Psoas muscle (tissue), 8 donors: ENCODE results near the gene CLPSL1. TPM values are rescaled to one million over a fixed set of nuclear protein-coding genes. Genes with fewer than 3 reads are reported as not detected.

Experiments
- ATAC-seq, 4 donors: fragments of 200-7000 bp; cut with Tn5 transposase; one replicate each; pipeline ENCODE4 v1.9.1; 2020; ENCODE audit warnings: moderate library complexity in 3 of 4, mild to moderate bottlenecking in 2 of 4
- DNase-seq, 2 donors: peaks; one replicate each; pipeline ENCODE4 v3.0.0-alpha.2; 2020
- H3K27ac ChIP-seq: fragments of 200-600 bp; one replicate; pipeline ENCODE4 v1.8.0; 2022
- H3K27me3 ChIP-seq, 3 donors: fragments of 200-600 bp in 1 of 3; one replicate each; pipeline versions ENCODE4 v1.6.1 to v1.8.0; 2013 to 2022; ENCODE audit warnings: low read length in 2 of 3, mild to moderate bottlenecking in 2 of 3, moderate library complexity in 1 of 3; ENCODE audit not compliant: insufficient read depth in 3 of 3
- H3K36me3 ChIP-seq, 2 donors: fragments of 200-600 bp in 1 of 2; one replicate each; pipeline versions ENCODE4 v1.6.1 to v1.8.0; 2013 to 2022; ENCODE audit warnings: low read depth in 1 of 2, mild to moderate bottlenecking in 1 of 2, moderate library complexity in 1 of 2; ENCODE audit not compliant: insufficient read depth in 1 of 2
- H3K4me1 ChIP-seq: fragments of 200-600 bp; one replicate; pipeline ENCODE4 v1.8.0; 2022
- H3K4me3 ChIP-seq: fragments of 200-600 bp; one replicate; pipeline ENCODE4 v1.8.0; 2022; ENCODE audit warnings: mild to moderate bottlenecking
- H3K9me3 ChIP-seq: fragments of 200-600 bp; one replicate; pipeline ENCODE4 v1.8.0; 2022
- CTCF ChIP-seq: fragments of 200-600 bp; IDR thresholded peaks from one replicate; pipeline ENCODE4 v1.8.0; 2022; ENCODE audit warnings: antibody characterized with exemption
- WGBS, 3 donors: extraction: QIAGEN DNeasy Blood & Tissue Kit; methylation state at CpG; one replicate each; pipeline versions ENCODE4 v1.1.6 to v1.1.7; 2013; 5-methylcytosine and 5-hydroxymethylcytosine counted together
- intact Hi-C, 2 donors: fragments of 100-400 bp; cut with DNase I; formaldehyde crosslinking; loops; one replicate each; pipeline versions ENCODE4 v1.11.0 to v1.14.2; 2022
- polyA plus RNA-seq, 3 donors: library from polyadenylated mRNA; stranded (reverse); fragments of 200-250 nt; gene quantifications; one replicate each; pipeline ENCODE4 v1.2.3, GENCODE V29; 2013
- total RNA-seq, 4 donors: library from RNA; stranded (reverse); fragmentation: NEBNext Ultra II Directional in 2 of 4; extraction: Animal tissue kit (Norgen Biotek cat#: 25700) in 2 of 4; gene quantifications; one replicate each; pipeline versions ENCODE4 v1.2.1 to v1.2.4, GENCODE V29; 2021 to 2023
- donor health status: healthy with polysubstance abuse.
- donor health status: DM: no; HTN: no; CAD: no; lungs with moderate emphysema.
- donor health status: Bipolar disorder and iron deficiency.
- donor health status: healthy.
- donor health status: DM: yes; HTN: yes; CAD: no.
- donor health status: DM: no; HTN: no; CAD: no.
- donor health status: DM: no; HTN: no; CAD: no.
- donor health status: DM: yes; HTN: yes; CAD: no.

The CLPSL1 gene
- total and polyA plus RNA-seq, 7 donors, result not detected

GRCh38 chr6:35782424-35782823 lies 1.6 kb downstream of the CLPSL1 start:
- H3K9me3 ChIP-seq, result no peaks in the 10 kb centered on the region
- peaks cover 0 to 66% (median 20%) of the 10 kb centered on the region in 3 donors for H3K27me3 ChIP-seq
- 38 to 57% (median 48%) methylated on average over 3 of the region's 3 CpGs for WGBS, 3 donors
- TF ChIP-seq CTCF, result no peak
- intact Hi-C loops, result no loop called here
- no peaks in the 10 kb centered on the region for H3K36me3 ChIP-seq
- DNase-seq (no peak), ATAC-seq (no peak)
- H3K4me3 ChIP-seq, result no peak overlapping the region
- no peak overlapping the region for H3K27ac ChIP-seq
- H3K4me1 ChIP-seq, result no peaks in the 10 kb centered on the region

- Histone ChIP-seq H3K4me1 (no peaks in the 10 kb centered on the region), H3K27me3 (peaks cover 0 to 78% (median 22%) of the 10 kb centered on the region in 3 donors), H3K9me3 (no peaks in the 10 kb centered on the region), H3K27ac (no peak overlapping the region), H3K36me3 (no peaks in the 10 kb centered on the region), H3K4me3 (no peak overlapping the region)
- intact Hi-C loops, result no loop called here
- ATAC-seq (no peak), DNase-seq (no peak)
- TF ChIP-seq CTCF, result no peak
- 53 to 66% (median 58%) methylated on average over 2 of the region's 2 CpGs for WGBS, 3 donors
Observed at GRCh38 chr6:35784200-35784599, 3.4 kb downstream of the CLPSL1 start.

GRCh38 chr6:35786272-35786671 lies 5.5 kb downstream of the CLPSL1 start:
- TF ChIP-seq CTCF, result no peak
- H3K9me3 ChIP-seq, result no peaks in the 10 kb centered on the region
- H3K27me3 ChIP-seq, result peaks cover 0 to 64% (median 18%) of the 10 kb centered on the region in 3 donors
- H3K36me3 ChIP-seq, result no peaks in the 10 kb centered on the region
- no peak for DNase-seq
- no peak for ATAC-seq
- 44 to 57% (median 55%) methylated on average over 2 of the region's 2 CpGs for WGBS, 3 donors
- H3K4me1 ChIP-seq, result no peaks in the 10 kb centered on the region
- intact Hi-C loops, result no loop called here
- H3K27ac ChIP-seq, result no peak overlapping the region
- H3K4me3 ChIP-seq, result no peak overlapping the region

GRCh38 chr6:35786810-35787209 lies 6.0 kb downstream of the CLPSL1 start:
- Histone ChIP-seq H3K4me3 (no peak overlapping the region), H3K27ac (no peak overlapping the region), H3K9me3 (no peaks in the 10 kb centered on the region), H3K36me3 (no peaks in the 10 kb centered on the region), H3K27me3 (peaks cover 0 to 64% (median 18%) of the 10 kb centered on the region in 3 donors), H3K4me1 (no peaks in the 10 kb centered on the region)
- intact Hi-C loops, result no loop called here
- 31 to 54% (median 43%) methylated on average over 25 of the region's 25 CpGs for WGBS, 3 donors
- no peak for TF ChIP-seq CTCF
- ATAC-seq (peak in 1 of 4 donors; percentile 29), DNase-seq (no peak)
